ENCODE data around the gene HAUS5. TPM values are rescaled to one million over a fixed set of nuclear protein-coding genes. Genes with fewer than 3 reads are reported as not detected.

HAUS5 gene
- total RNA-seq (2021; ENCODE audit: unreplicated experiment): 31.7 TPM
- 12.0 and 16.5 TPM in 2 replicates for polyA plus RNA-seq (2012)
- Bru-seq, nascent RNA: percentile 54 among the genes with signal in this experiment
- BruChase-seq, experiment 1, labeled RNA remaining after a 6-hour chase: percentile 71 among the genes with signal in this experiment
- percentile 59 among the genes with signal in this experiment for BruChase-seq, experiment 2, labeled RNA remaining after a 2-hour chase
- long read RNA-seq, full-length matches to known transcripts: 36 of 67 reads
- long read RNA-seq, partial matches to known transcripts: 22 of 67 reads
- long read RNA-seq, other reads (novel, unspliced or antisense): 9 of 67 reads

GRCh38 chr19:35612559-35613321, at the start of gene HAUS5:
TSS of gene HAUS5 (plus strand) at chr19:35612735. CDS start at chr19:35612795, 60 bp downstream.
- BruUV-seq (replicated peaks): TSS peak; percentile 72
- intact Hi-C loops (cut with micrococcal nuclease): no loop called here
- Histone ChIP-seq H3K27ac (ENCODE audit: low read depth, low read length) (peak within 1 kb of the TSS; percentile 49), H3K9me3 (ENCODE audit: control insufficient read depth in 1 of 2, insufficient read depth in 1 of 2, low read depth in 1 of 2, low read length in 2 of 2) (no peaks in the 10 kb centered on the region), H3K27me3 (ENCODE audit: insufficient read depth, low read length) (no peaks in the 10 kb centered on the region), H3K9ac (ENCODE audit: low read length) (peak within 1 kb of the TSS; percentile 98), H3K36me3 (ENCODE audit: control insufficient read depth in 1 of 2, insufficient read depth in 2 of 2, low read length in 2 of 2) (no peaks in the 10 kb centered on the region; a peak in 2 of 4 replicates), H3K4me3 (replicated peaks in 1 of 2; ENCODE audit: low read depth in 1 of 2, low read length in 2 of 2) (peak within 1 kb of the TSS; percentile 93 to 97), H3K4me1 (ENCODE audit: control insufficient read depth in 1 of 2, insufficient read depth in 2 of 2, low read length in 2 of 2) (peaks cover 10 to 18% of the 10 kb centered on the region in 2 experiments), H3K4me2 (ENCODE audit: low read length) (peak within 1 kb of the TSS; percentile 99), H3K79me2 (ENCODE audit: insufficient read depth, low read length) (peaks cover 5% of the 10 kb centered on the region; the same call in 1 of the 2 replicates), H4K20me1 (ENCODE audit: insufficient read depth) (no peaks in the 10 kb centered on the region), H2AFZ (ENCODE audit: low read depth, low read length, poor library complexity, severe bottlenecking) (no peak within 1 kb of the TSS), H3K9me2 (ENCODE audit: insufficient read depth) (no peaks in the 10 kb centered on the region)
- DNase-seq (ENCODE audit: low read depth, low spot score) (peak; percentile 92), ATAC-seq (peak; percentile 98)
- ChIA-PET RAD21 (ENCODE audit: low non-redundant PET in 1 of 2, low total read pairs in 2 of 2, uncharacterized antibody in 2 of 2, unreplicated experiment in 2 of 2) (interaction anchor here in 1 of 2 experiments (0.6 kb wide), 1 partner anchor 9 kb away, joined by 3 read pairs; no protein-coding TSS in a partner anchor), CTCF (interaction anchor here (1.4 kb wide), 1 partner anchor 11 kb away, joined by 3 read pairs; no protein-coding TSS in a partner anchor), POLR2A (interaction anchor here (0.7 to 1.4 kb wide), 4 partner anchors 14 to 32 kb away, joined by 3 to 4 read pairs (median 3); no protein-coding TSS in a partner anchor)
- TF ChIP-seq ELF1 (IDR thresholded peaks at IDR 0.05; ENCODE audit: borderline replicate concordance, low read depth): no peak
- peak; percentile 83 for TF ChIP-seq POLR2AphosphoS5 (IDR thresholded peaks at IDR 0.05; ENCODE audit: low read depth, low read length)
- TF ChIP-seq FOSL1 (IDR thresholded peaks at IDR 0.05; ENCODE audit: low read depth): no peak
- TF ChIP-seq YY1 (IDR thresholded peaks at IDR 0.05; ENCODE audit: extremely low read depth, insufficient replicate concordance, low read depth, low read length): peak; percentile 73
- TF ChIP-seq CBX3 (IDR thresholded peaks at IDR 0.05; ENCODE audit: low read depth): no peak
- peak; percentile 76; the same call in 1 of the 2 replicates for TF ChIP-seq SIN3A (IDR thresholded peaks at IDR 0.05; ENCODE audit: low read depth)
- peak; percentile 65 for TF ChIP-seq MAX (IDR thresholded peaks at IDR 0.05)
- peak; percentile 53 for TF ChIP-seq TCF7L2 (IDR thresholded peaks at IDR 0.05; ENCODE audit: borderline replicate concordance, extremely low read depth, insufficient read depth, insufficient read length)
- no peak for TF ChIP-seq POLR2A (IDR thresholded peaks at IDR 0.05; ENCODE audit: borderline replicate concordance, extremely low read depth, insufficient read depth, insufficient read length)
- peak; percentile 96 for TF ChIP-seq SRF (IDR thresholded peaks at IDR 0.05; ENCODE audit: low read depth)
- no peak for TF ChIP-seq ZNF274 (IDR thresholded peaks at IDR 0.05; ENCODE audit: low read depth, low read length)
- no peak for TF ChIP-seq EZH2 (IDR thresholded peaks at IDR 0.05)
- TF ChIP-seq ZFX (IDR thresholded peaks at IDR 0.05): no peak
- TF ChIP-seq SP1 (IDR thresholded peaks at IDR 0.05; ENCODE audit: low read depth): peak; percentile 70
